Vein endothelial cell (primary cell): ENCODE measurements around the gene LCE3D. TPM values are rescaled to one million over a fixed set of nuclear protein-coding genes. Genes with fewer than 3 reads are reported as not detected.

Experiments
- small RNA-seq: library from RNA; depleted of rRNA; stranded (forward); fragments of <200 nt; gene quantifications from one replicate; pipeline ENCODE3, GENCODE V24; 2012
- total RNA-seq: library from RNA; depleted of rRNA; stranded (reverse); fragments of >200 nt; gene quantifications from 2 replicates; pipeline ENCODE4 v1.2.3, GENCODE V29; 2012

LCE3D gene
- not detected in 2 replicates for total RNA-seq

DNA sequence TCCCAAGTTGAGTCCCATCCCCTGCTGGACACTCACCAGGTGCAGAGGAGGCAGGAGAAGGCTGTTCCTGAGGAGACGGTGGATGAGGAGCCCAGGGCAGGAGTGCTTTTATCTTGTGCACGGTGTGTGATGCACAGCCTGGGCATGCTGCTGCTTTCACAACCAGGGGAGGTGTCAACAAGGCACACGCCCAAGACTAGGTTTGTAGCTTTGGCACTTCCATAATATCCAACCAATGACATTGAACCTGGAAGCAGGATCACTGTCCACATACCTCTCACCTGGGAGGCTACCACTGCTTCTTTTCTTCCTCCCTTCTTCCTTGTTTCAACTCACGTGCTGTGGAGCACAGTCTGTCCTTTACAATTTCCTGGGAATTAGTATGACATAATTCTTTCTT is at the start of gene LCE3D:
LCE3D (minus strand) TSS at position 84 of the 400 bp plus-strand sequence. CDS start 580 bp downstream, outside the sequence.

GRCh38 chr1:152622803-152623202 is 42.5 kb upstream of the LCE3D start, which contains the start of gene LCE3A:
Gene LCE3A, minus strand, starts transcription at chr1:152623103. Its CDS starts 0 bp downstream, at chr1:152623103.

GRCh38 chr1:152613511-152613910 is 33.2 kb upstream of the LCE3D start, which contains the start of gene LCE3B:
Gene LCE3B, plus strand, starts transcription at chr1:152613811. Its CDS starts 0 bp downstream, at chr1:152613811.

GRCh38 chr1:152599934-152600333 is 19.6 kb upstream of the LCE3D start, which contains the start of gene LCE3C:
Gene LCE3C, plus strand, starts transcription at chr1:152600234. Its CDS starts 498 bp downstream, at chr1:152600732.

DNA sequence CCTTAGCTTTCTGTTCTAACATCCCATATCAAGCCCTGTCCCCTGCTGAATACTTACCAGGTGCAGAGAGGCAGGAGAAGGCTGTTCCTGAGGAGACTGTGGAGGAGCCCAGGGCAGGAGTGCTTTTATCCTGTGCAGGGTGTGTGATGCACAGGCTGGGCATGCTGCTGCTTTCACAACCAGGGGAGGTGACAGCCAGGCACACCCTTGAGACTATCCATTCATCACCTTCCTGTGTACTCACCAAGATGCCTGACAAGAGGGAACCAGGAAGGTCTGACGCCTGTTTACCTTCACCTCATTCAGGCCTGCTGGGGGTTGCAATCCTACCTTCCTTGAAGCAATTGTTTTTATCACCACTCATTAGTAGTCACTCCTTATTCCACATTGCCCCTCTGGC is 13.6 kb downstream of the LCE3D start, which contains the start of gene LCE3E:
LCE3E (minus strand) TSS at position 100 of the 400 bp plus-strand sequence. CDS start 572 bp downstream, outside the sequence.

Small RNAs within 50 kb of the gene (small RNA-seq; reads per million reads assigned to genes)
- gene LCE3A (not detected), gene LCE3B (not detected)

Other genes starting within 250 kb of the LCE3D start
- gene FLG2, start 220.5 kb downstream of the LCE3D start, total RNA-seq = not detected in 2 replicates
- gene CRNN, start 166.3 kb downstream of the LCE3D start, total RNA-seq = not detected in 2 replicates
- not detected in 2 replicates for gene LCE5A, start 69.7 kb downstream of the LCE3D start, total RNA-seq
- gene CRCT1, start 66.0 kb downstream of the LCE3D start, total RNA-seq = not detected in 2 replicates
- gene LCE3E, start 13.7 kb downstream of the LCE3D start, total RNA-seq = not detected in 2 replicates
- gene LCE3C, start 19.7 kb upstream of the LCE3D start, total RNA-seq = not detected in 2 replicates
- gene LCE3B, start 33.3 kb upstream of the LCE3D start, total RNA-seq = not detected in 2 replicates
- gene LCE3A, start 42.6 kb upstream of the LCE3D start, total RNA-seq = not detected in 2 replicates
- not detected in 2 replicates for gene LCE2D, start 82.9 kb upstream of the LCE3D start, total RNA-seq
- not detected in 2 replicates for gene LCE2C, start 94.8 kb upstream of the LCE3D start, total RNA-seq
- not detected in 2 replicates for gene LCE2B, start 105.6 kb upstream of the LCE3D start, total RNA-seq
- gene LCE2A, start 117.8 kb upstream of the LCE3D start, total RNA-seq = not detected in 2 replicates
- not detected in 2 replicates for gene LCE4A, start 127.6 kb upstream of the LCE3D start, total RNA-seq
- not detected in 2 replicates for gene KPRP, start 177.5 kb upstream of the LCE3D start, total RNA-seq
- not detected in 2 replicates for gene LCE1F, start 194.6 kb upstream of the LCE3D start, total RNA-seq
- not detected in 2 replicates for gene LCE1E, start 205.7 kb upstream of the LCE3D start, total RNA-seq
- not detected in 2 replicates for gene LCE1D, start 216.2 kb upstream of the LCE3D start, total RNA-seq
- gene LCE1C, start 226.1 kb upstream of the LCE3D start, total RNA-seq = not detected in 2 replicates
- not detected in 2 replicates for gene LCE1B, start 231.5 kb upstream of the LCE3D start, total RNA-seq
- not detected in 2 replicates for gene LCE1A, start 247.0 kb upstream of the LCE3D start, total RNA-seq